Bronchial epithelial cell (primary cell): ENCODE measurements around the gene AKT3. TPM values are rescaled to one million over a fixed set of nuclear protein-coding genes. Genes with fewer than 3 reads are reported as not detected.

Experiments used
- DNase-seq: peaks from one replicate; pipeline ENCODE4 v3.0.0-alpha.2; 2010; ENCODE audit warnings: low read depth
- FAIRE-seq: peaks from 2 replicates; lab custom pipeline; 2011; peaks lifted over from hg19 to GRCh38; lab: Jason Lieb, UNC
- H3K27me3 ChIP-seq: 2 replicates; pipeline ENCODE4 v1.5.1; 2011; ENCODE audit warnings: low read length; ENCODE audit not compliant: control insufficient read depth, insufficient read depth
- H3K36me3 ChIP-seq: 2 replicates; pipeline ENCODE4 v1.5.1; 2011; ENCODE audit warnings: low read length; ENCODE audit not compliant: control insufficient read depth, insufficient read depth
- H3K4me3 ChIP-seq: 2 replicates; pipeline ENCODE4 v1.5.1; 2011; ENCODE audit warnings: mild to moderate bottlenecking, low read depth, low read length, control low read depth
- CTCF ChIP-seq: IDR thresholded peaks from 2 replicates; pipeline ENCODE4 v1.5.1; 2011; ENCODE audit warnings: mild to moderate bottlenecking, moderate library complexity, low read length, control low read depth, inconsistent platforms; ENCODE audit not compliant: insufficient read depth, severe bottlenecking
- total RNA-seq: library from RNA; depleted of rRNA; stranded (reverse); fragments of >200 nt; gene quantifications from 2 replicates; pipeline ENCODE4 v1.2.1, GENCODE V29; 2014

Gene AKT3
- total RNA-seq, 1 donor from 2014 or later, result 7.9 TPM

GRCh38 chr1:243846761-243847160, 3.3 kb downstream of the AKT3 start:
- no peak overlapping the region for H3K4me3 ChIP-seq
- no peak for FAIRE-seq
- H3K36me3 ChIP-seq, result no peaks in the 10 kb centered on the region
- no peak for DNase-seq
- TF ChIP-seq CTCF, result no peak
- H3K27me3 ChIP-seq, result peaks cover 12% of the 10 kb centered on the region

DNA sequence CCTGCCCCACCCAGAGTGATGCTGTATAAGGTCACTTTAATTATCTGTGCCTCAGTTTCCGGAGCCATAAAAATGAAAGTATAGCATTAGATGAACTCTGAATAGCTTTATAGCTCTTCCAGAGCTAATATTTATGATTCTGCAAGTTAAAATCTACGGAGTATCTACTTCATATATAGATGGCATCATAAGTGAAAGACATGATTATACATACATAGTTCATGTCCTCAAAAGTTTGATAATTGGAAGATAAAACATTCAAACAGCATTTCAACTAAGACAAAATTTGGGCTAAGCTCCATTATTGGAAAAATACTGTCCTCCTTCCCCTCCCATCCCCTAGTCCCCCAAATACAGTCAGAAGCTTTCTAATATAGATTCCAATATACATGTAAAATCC, 4.2 kb downstream of the AKT3 start:
- Histone ChIP-seq H3K36me3 (no peaks in the 10 kb centered on the region), H3K4me3 (no peak overlapping the region), H3K27me3 (peaks cover 7% of the 10 kb centered on the region)
- DNase-seq (no peak), FAIRE-seq (no peak)
- TF ChIP-seq CTCF, result no peak

GRCh38 chr1:243844186-243844585, 5.9 kb downstream of the AKT3 start:
- no peaks in the 10 kb centered on the region for H3K36me3 ChIP-seq
- H3K27me3 ChIP-seq, result peaks cover 7% of the 10 kb centered on the region
- no peak for FAIRE-seq
- no peak overlapping the region for H3K4me3 ChIP-seq
- no peak for TF ChIP-seq CTCF
- DNase-seq, result no peak

GRCh38 chr1:243842978-243843511, 7.0 kb downstream of the AKT3 start:
- TF ChIP-seq CTCF, result no peak
- no peaks in the 10 kb centered on the region for H3K36me3 ChIP-seq
- peak; percentile 37 for DNase-seq
- H3K4me3 ChIP-seq, result no peak overlapping the region
- FAIRE-seq, result no peak
- no peaks in the 10 kb centered on the region for H3K27me3 ChIP-seq

DNA sequence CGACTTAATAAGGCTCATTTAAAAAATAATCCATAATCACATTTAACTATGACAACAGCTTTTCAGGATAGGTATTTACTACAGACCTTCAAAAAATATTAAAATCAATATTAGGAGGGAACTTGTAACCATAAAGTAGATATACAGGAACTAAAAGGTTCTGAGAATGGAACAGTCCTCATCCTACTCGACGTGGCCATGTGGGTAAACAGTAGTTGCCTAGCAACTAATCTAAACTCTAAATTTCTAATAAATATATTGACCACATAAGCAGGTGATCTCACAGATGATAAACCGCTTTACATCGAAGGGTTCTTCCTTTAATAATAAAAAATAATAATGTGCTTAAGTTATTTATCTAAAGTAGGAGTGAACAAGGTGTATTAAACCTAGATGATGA, 7.9 kb downstream of the AKT3 start:
- Histone ChIP-seq H3K4me3 (no peak overlapping the region), H3K27me3 (no peaks in the 10 kb centered on the region), H3K36me3 (no peaks in the 10 kb centered on the region)
- FAIRE-seq, result no peak
- no peak for DNase-seq
- no peak for TF ChIP-seq CTCF

- no peaks in the 10 kb centered on the region for H3K36me3 ChIP-seq
- no peak for TF ChIP-seq CTCF
- FAIRE-seq (no peak), DNase-seq (no peak)
- H3K27me3 ChIP-seq, result no peaks in the 10 kb centered on the region
- H3K4me3 ChIP-seq, result no peak overlapping the region
Observed at GRCh38 chr1:243841507-243841906, 8.5 kb downstream of the AKT3 start.
